Smooth muscle cell (in vitro differentiated cells): Measurements from ENCODE around the gene SH3BP2. TPM values are rescaled to one million over a fixed set of nuclear protein-coding genes. Genes with fewer than 3 reads are reported as not detected.
A peak's percentile ranks its signal among the peaks of the same experiment; 100 is the strongest.

Source experiments
- DNase-seq: peaks from one replicate; lab custom pipeline; 2025; ENCODE audit not compliant: unreplicated experiment; lab: John Stamatoyannopoulos, UW
- H2AFZ ChIP-seq: fragments of 200-600 bp; sonication (generic); 2 replicates; pipeline ENCODE4 v1.6.0; 2016; ENCODE audit warnings: antibody characterized with exemption, low read depth, mild to moderate bottlenecking
- H3F3A ChIP-seq: fragments of 200-600 bp; sonication (generic); 2 replicates; pipeline ENCODE4 v1.6.0; 2017; ENCODE audit warnings: antibody characterized with exemption, low read depth
- H3K27ac ChIP-seq: fragments of 200-600 bp; sonication (generic); 2 replicates; pipeline ENCODE4 v1.5.1; 2016; ENCODE audit warnings: low read depth, mild to moderate bottlenecking
- H3K27me3 ChIP-seq: fragments of 200-600 bp; sonication (generic); 2 replicates; pipeline ENCODE4 v1.6.1; 2016; ENCODE audit warnings: low read depth, mild to moderate bottlenecking
- H3K36me3 ChIP-seq: fragments of 200-600 bp; sonication (generic); 2 replicates; pipeline ENCODE4 v1.5.1; 2016; ENCODE audit warnings: low read depth
- H3K4me1 ChIP-seq: fragments of 200-600 bp; sonication (generic); 2 replicates; pipeline ENCODE4 v1.5.1; 2016; ENCODE audit warnings: low read depth
- H3K4me2 ChIP-seq: fragments of 200-600 bp; sonication (generic); 2 replicates; pipeline ENCODE4 v1.6.0; 2016; ENCODE audit warnings: mild to moderate bottlenecking
- H3K4me3 ChIP-seq: fragments of 200-600 bp; sonication (generic); 2 replicates; pipeline ENCODE4 v1.5.1; 2016; ENCODE audit warnings: mild to moderate bottlenecking
- H3K79me2 ChIP-seq: fragments of 200-600 bp; sonication (generic); 2 replicates; pipeline ENCODE4 v1.6.0; 2016; ENCODE audit warnings: low read depth, mild to moderate bottlenecking
- H3K9ac ChIP-seq: fragments of 200-600 bp; sonication (generic); 2 replicates; pipeline ENCODE4 v1.6.0; 2016; ENCODE audit warnings: low read depth
- H3K9me3 ChIP-seq: fragments of 200-600 bp; sonication (generic); replicated peaks from 2 replicates; pipeline ENCODE4 v1.5.1; 2016; ENCODE audit warnings: low read depth
- H4K20me1 ChIP-seq: fragments of 200-600 bp; sonication (generic); 2 replicates; pipeline ENCODE4 v1.6.0; 2016; ENCODE audit warnings: low read depth
- CTCF ChIP-seq: fragments of 200-600 bp; sonication (generic); IDR thresholded peaks from 2 replicates; pipeline ENCODE4 v1.5.1; 2017; ENCODE audit warnings: borderline replicate concordance, mild to moderate bottlenecking, antibody characterized with exemption; ENCODE audit not compliant: insufficient read depth, poor library complexity, severe bottlenecking
- WGBS: methylation state at CpG from one replicate; pipeline ENCODE4 v1.1.7; 2016; ENCODE audit warnings: low lambda C conversion rate; 5-methylcytosine and 5-hydroxymethylcytosine counted together
- polyA plus RNA-seq: library from polyadenylated mRNA; unstranded; fragments of >200 nt; fragmentation: Nextera tagmentation; extraction: Ambion mirVana; gene quantifications from 2 replicates; pipeline ENCODE4 v1.2.1, GENCODE V29; 2016
- total RNA-seq: library from RNA; depleted of rRNA; stranded (reverse); fragments of >200 nt; gene quantifications from 2 replicates; pipeline ENCODE4 v1.2.3, GENCODE V29; 2014

SH3BP2 gene
- total and polyA plus RNA-seq, 2 experiments from 2014 or later: 17.3 to 19.3 TPM

GRCh38 chr4:2755821-2756690 lies 36.8 kb upstream of the SH3BP2 start, which contains the start of gene TNIP2:
TNIP2 (minus strand) TSS chr4:2756336; CDS start chr4:2756289, 47 bp downstream.
- Histone ChIP-seq H3K79me2 (peaks cover 32% of the 10 kb centered on the region), H4K20me1 (peaks cover 17% of the 10 kb centered on the region), H3K9me3 (no peaks in the 10 kb centered on the region), H3F3A (no peaks in the 10 kb centered on the region), H3K4me3 (peak within 1 kb of the TSS; percentile 88), H3K36me3 (no peaks in the 10 kb centered on the region), H3K4me2 (peak within 1 kb of the TSS; percentile 94), H3K9ac (peak within 1 kb of the TSS; percentile 60), H3K27ac (no peak within 1 kb of the TSS), H2AFZ (no peak within 1 kb of the TSS), H3K27me3 (no peaks in the 10 kb centered on the region), H3K4me1 (peaks cover 5% of the 10 kb centered on the region)
- DNase-seq: peak; percentile 66
- TF ChIP-seq CTCF: peak; percentile 24
- WGBS: 1% methylated on average over 45 of the region's 96 CpGs

- no peaks in the 10 kb centered on the region for H3K27me3 ChIP-seq
- peak overlapping the region; percentile 94 for H3K4me2 ChIP-seq
- H3K79me2 ChIP-seq: peaks cover 32% of the 10 kb centered on the region
- H3F3A ChIP-seq: no peaks in the 10 kb centered on the region
- WGBS: 74% methylated on average over 25 of the region's 25 CpGs
- peak overlapping the region; percentile 88 for H3K4me3 ChIP-seq
- H3K27ac ChIP-seq: no peak overlapping the region
- H3K9me3 ChIP-seq: no peaks in the 10 kb centered on the region
- no peak for TF ChIP-seq CTCF
- H3K36me3 ChIP-seq: no peaks in the 10 kb centered on the region
- peaks cover 5% of the 10 kb centered on the region for H3K4me1 ChIP-seq
- H2AFZ ChIP-seq: no peak overlapping the region
- no peak for DNase-seq
- H3K9ac ChIP-seq: no peak overlapping the region
- peaks cover 12% of the 10 kb centered on the region for H4K20me1 ChIP-seq
Measured at GRCh38 chr4:2756691-2757350, 36.1 kb upstream of the SH3BP2 start.

GRCh38 chr4:2757426-2757825 lies 35.5 kb upstream of the SH3BP2 start:
- Histone ChIP-seq H3K4me2 (no peak overlapping the region), H3K27ac (no peak overlapping the region), H3K79me2 (peaks cover 31% of the 10 kb centered on the region), H3F3A (no peaks in the 10 kb centered on the region), H3K4me3 (no peak overlapping the region), H4K20me1 (peaks cover 12% of the 10 kb centered on the region), H3K4me1 (peaks cover 5% of the 10 kb centered on the region), H2AFZ (no peak overlapping the region), H3K9ac (no peak overlapping the region), H3K27me3 (no peaks in the 10 kb centered on the region), H3K9me3 (no peaks in the 10 kb centered on the region), H3K36me3 (no peaks in the 10 kb centered on the region)
- 82% methylated on average over 3 of the region's 3 CpGs for WGBS
- TF ChIP-seq CTCF: no peak
- DNase-seq: no peak
